GM19351 (cell line): ENCODE data around the gene CTNND2.

Experiments used
- ATAC-seq: cut with Tn5 transposase; IDR thresholded peaks from one replicate; pipeline ENCODE4 v1.9.1; 2021; ENCODE audit warnings: mild to moderate bottlenecking, moderate library complexity; ENCODE audit not compliant: unreplicated experiment

Gene CTNND2

GRCh38 chr5:11212706-11213105 is 691.5 kb downstream of the CTNND2 start:
- no peak for ATAC-seq

GRCh38 chr5:11197726-11198125 is 706.5 kb downstream of the CTNND2 start:
- no peak for ATAC-seq

- no peak for ATAC-seq
Observed at GRCh38 chr5:11191673-11192072, 712.6 kb downstream of the CTNND2 start.

DNA sequence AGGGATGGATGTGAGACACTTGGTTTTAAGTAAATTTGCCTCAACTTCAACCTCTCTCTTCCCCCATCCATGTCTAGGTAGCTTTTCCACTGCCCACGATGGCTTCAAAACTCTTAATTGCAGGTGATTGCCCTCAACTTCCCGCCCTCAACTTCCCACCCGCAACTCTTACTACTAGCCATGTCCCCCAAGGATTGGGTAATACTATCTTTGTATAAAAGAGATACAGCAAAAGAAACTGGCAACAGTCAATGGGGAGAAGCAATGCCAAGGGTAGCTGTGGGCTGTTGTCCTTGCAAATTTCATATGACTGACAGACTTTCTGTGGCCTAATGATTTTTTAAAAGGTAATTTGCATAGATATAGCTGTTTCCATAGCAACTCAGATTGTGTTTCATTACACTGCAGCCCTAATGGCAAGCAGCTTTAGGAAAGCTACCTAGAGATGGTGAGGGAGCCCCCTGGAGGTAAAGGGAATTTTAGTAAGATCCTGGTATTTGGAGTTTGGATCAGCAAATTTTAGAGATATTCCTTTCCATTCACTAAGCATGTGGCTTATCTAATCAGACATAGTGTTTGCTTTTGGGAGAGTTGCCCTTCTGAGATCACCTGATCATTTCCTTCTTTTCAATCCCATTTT is 721.7 kb downstream of the CTNND2 start:
- peak; percentile 63 for ATAC-seq

DNA sequence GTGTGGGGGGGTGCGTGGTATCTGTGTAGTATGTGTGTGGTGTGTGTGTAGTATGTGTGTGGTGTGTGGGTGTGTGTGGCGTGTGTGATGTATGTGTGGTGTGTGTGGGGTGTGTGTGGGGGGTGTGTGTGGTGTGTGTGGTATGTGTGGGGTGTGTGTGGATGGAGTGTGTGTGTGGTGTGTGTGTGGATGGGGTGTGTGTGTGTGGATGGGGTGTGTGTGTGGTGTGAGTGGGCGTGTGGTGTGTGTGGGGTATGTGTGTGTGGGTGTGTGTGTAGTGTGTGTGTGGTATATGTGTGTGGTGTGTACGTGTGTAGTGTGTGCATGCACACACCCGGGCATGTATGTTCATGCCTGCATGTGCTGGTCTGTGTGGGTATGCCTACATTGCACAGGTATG is 722.3 kb downstream of the CTNND2 start:
- ATAC-seq: no peak

DNA sequence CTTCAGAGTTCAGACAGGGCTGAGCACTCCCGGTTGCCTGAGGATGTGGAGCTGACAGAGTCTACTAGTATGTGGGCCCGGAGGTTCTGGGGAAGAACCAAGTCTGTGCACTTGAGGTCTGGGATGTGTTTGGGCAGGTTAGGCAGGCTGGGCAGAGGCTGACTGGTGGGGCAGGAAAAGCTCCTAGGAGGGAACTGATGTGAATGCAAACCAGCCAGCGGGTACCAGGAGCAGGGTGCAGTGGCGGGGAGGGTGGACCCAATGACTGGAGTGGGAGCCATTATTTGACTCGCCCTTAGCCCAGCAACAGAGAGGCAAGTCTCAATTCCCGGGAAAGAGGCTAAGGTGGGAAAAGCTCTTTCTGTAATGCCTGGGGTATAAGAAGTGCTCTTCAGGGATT is 723.4 kb downstream of the CTNND2 start:
- no peak for ATAC-seq

DNA sequence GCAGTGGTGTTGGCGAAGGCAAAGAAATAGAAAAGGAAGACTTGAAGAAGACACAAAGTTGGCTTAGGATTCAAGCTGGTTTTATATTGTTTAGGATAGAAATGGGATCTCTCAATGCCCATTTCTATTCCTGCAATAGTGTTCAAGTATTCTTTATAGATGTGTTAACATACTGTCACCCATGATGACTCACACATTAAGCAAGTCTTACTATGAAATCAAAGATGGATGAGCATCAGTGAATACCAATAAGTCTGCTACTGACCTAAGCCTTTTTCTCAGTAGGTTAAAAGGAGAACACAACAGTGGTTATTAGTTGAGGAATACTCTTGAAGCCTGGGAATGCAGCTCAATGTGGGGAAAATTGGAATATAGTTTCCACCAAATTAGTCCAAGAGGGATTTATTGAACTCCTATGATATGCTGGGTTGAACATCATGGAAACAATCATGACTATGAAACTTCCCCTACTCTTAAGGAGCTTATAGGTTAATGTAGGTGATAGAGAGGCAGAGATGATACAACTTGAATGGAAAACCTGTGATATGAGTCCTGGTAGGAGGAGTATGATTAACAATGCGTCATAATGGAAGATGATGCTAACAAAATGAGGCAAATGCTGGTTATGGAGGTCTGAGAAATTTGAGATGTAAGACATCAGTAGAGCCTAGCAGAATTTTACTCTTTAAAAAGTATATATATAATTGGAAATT is 726.1 kb downstream of the CTNND2 start:
- no peak for ATAC-seq

GRCh38 chr5:11174591-11174990 is 729.7 kb downstream of the CTNND2 start:
- no peak for ATAC-seq

DNA sequence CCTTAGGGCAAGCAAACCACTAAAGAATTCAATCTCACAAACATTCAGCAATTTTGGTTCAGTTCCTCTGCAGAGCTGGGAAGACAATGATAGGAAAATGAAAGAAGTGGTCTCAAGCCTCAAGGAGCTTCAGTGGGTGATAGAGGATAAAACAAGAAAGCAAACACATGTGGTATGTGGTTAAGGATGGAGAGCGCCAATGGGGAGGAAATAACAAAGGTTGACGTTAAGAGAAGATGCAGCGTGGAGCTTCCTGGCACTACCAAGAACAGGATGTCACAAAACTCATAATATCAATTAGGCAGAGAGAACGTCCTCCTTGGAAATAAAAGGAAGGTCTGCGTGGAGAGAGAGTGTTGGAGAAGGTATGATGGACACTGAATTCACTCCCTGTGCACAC is 731.8 kb downstream of the CTNND2 start:
- no peak for ATAC-seq

DNA sequence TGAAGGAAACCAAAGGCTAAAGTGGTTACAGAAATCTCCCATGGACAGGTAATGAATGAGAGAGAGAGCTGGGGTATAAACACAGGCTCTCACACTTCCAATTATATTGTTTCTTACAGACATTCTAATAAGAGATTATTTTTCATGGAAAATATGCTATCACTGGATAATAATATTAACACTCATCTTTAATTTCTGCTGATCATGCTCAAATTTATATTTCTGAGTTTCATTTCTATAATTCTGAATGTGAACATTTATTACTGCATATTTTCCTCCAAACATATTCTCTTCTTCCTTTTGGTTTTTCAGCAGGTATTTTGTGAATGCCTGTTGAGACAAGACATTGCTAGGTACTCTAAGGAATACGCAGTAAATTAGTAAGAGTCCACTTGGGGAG is 733.0 kb downstream of the CTNND2 start:
- ATAC-seq: no peak

- no peak for ATAC-seq
Observed at GRCh38 chr5:11166923-11167322, 737.3 kb downstream of the CTNND2 start.

DNA sequence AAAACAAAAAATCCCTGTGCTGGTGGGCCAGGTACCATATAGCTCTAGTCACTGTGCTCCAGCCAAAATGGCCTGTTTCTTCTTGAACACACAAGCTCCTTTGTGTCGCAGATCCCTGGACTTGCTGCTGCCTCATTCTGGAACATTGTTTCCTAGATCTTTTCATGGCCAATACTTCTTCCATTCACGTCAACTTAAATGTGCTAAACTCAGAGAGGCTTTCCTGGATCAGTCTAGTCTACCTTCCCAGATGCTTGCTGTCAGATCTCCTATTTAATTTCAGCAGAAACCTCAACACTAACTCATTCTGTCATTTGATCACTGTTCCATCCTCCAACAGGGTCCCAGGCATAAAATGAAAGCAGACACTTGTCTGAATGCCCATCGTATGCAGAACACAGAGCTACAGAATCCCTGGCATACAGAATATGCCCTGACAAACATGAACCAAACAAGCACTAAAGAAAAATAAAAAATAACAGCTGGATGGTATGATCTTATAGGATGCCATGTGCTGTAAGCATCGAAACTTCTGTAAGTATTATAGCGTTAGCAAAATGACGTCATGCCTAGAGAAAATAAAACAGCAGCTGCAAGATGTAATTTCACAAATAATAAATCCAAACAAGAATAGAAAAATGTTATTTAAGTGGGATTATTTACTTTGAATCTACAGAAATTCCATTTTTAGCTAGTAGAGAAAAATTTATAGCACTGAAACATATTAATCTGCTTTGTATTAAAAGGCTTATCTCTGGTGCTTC is 739.5 kb downstream of the CTNND2 start:
- no peak for ATAC-seq

DNA sequence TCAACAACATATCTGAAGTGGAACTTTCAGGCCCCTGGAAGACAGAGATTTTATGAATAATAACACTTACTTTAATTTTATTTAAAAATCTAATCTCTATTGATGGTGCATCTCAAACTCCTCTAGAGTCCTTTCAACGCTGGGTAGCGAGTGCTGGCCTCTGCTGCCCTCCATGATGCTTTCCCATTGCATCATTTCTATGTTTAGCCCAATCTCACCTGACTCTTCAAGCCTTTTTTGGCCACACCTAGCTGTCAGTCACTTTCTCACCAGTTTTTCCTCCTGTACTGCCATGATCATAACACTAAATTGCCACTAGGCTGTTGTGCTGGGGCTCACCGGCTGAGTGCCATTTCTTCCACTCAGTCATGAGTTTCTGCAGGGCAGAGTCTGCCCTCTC is 747.1 kb downstream of the CTNND2 start:
- no peak for ATAC-seq

DNA sequence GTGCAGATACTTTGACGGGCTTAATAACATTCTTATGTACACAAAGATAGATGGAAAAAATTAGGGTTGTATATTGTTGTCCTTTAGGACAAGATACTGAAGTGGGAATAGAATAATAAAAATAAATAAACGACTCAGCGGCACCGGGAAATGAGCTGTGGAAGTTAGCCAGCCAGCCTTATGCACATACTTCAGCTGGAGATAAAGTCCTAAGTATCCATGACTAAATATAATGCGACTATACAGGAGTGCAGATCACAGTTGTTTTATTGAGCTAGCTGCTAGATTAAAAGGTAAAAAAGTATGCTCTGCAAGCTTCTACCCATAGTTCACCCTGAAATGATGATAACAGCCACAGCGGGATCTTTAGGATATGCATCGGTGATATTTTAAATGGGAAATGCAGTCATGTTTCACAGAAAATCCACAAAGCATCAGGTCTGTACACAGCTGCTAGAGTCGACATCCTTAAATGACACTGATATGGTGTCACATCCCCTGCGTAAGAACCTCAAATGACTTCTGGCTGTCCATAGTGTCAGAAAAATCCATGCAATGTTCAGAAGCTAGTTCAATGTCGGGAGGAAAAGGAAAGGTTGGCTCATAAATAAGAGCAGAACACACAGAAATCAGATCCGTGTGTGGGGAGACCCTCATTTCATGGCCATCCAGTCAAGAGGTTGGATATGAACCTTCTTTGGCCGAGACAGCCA is 750.4 kb downstream of the CTNND2 start:
- ATAC-seq: no peak

- ATAC-seq: no peak
Observed at GRCh38 chr5:11152368-11152767, 751.9 kb downstream of the CTNND2 start.

DNA sequence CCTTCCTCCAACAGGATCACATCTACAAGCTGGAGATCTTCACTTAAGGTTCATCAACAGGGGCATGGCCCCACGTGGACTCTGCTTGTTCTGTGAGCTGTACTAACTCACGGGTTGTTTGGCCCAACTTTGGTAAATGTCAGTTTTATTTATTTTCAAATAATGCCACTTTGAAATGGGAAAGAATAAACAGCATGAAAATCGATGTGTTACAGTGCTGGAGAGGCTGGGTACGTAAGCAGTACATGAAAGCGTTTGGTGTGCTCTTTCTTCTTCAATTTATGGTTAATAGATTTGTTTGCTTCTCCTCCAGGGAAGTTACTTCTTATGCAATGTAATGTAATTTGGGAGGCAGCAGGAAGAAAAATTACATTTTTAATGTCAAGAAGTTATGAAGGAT is 753.3 kb downstream of the CTNND2 start:
- no peak for ATAC-seq

DNA sequence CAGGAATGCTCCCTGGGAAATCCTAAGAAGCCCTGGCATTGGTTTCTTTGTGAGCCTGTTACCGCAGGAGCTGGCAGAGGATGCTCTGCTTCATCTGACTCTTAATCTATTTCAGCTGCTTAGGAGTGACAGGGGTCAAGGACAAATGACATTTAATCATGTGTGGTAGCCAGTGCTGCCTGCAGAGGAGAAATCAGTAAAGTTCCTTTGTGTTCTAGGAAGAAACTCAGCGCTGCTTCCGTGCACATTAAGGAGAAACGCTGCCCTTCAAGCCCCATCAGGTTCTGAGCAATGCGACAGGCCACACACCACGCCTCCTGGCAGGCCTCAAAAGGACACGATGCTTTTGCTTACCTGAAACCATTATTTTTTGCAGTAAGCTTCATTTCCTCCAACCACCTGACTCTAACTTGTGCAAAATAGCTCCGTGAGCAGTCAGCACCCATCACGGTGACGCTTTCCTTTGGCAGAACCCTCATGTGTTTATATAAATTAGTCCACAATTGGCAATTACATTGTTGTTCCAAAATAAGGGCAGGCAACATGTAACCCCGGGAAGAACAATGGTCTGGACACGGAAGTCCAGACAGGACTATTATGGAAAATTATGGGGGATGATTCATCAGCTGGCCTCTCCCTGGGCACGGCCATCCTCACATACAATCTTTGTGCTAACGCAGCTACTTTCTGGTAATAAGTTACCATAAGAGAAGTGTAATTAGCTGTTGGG is 755.3 kb downstream of the CTNND2 start:
- ATAC-seq: no peak

DNA sequence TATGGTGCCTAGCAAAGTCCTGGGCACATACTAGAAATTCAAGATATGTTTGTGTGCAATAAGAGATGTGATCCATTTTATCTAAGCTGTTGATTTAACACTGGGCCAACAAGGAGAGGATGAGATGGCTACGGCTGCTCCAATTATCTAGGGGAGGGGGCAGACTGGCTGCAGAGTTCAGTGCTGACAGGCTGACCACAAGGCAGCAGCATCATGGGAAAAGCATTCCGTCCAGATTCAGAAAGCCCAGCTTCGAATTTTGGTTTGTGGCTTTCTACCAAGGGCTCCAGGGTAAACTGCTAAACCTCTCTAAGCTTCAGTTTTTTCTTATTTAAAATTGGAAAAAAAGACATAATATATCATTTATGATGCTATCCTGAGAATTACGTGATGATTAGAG is 758.1 kb downstream of the CTNND2 start:
- no peak for ATAC-seq

GRCh38 chr5:11143456-11144267 is 760.6 kb downstream of the CTNND2 start:
- ATAC-seq: peak; percentile 51
